GM18507 (cell line): ENCODE measurements around the gene UBALD1.

Source experiments
- DNase-seq: peaks from one replicate; pipeline ENCODE4 v3.0.0; 2011; ENCODE audit warnings: low read depth; ENCODE audit not compliant: insufficient read length; ENCODE audit errors: extremely low spot score
- FAIRE-seq: peaks from 2 replicates; lab custom pipeline; 2011; peaks lifted over from hg19 to GRCh38; lab: Jason Lieb, UNC

UBALD1 gene

DNA sequence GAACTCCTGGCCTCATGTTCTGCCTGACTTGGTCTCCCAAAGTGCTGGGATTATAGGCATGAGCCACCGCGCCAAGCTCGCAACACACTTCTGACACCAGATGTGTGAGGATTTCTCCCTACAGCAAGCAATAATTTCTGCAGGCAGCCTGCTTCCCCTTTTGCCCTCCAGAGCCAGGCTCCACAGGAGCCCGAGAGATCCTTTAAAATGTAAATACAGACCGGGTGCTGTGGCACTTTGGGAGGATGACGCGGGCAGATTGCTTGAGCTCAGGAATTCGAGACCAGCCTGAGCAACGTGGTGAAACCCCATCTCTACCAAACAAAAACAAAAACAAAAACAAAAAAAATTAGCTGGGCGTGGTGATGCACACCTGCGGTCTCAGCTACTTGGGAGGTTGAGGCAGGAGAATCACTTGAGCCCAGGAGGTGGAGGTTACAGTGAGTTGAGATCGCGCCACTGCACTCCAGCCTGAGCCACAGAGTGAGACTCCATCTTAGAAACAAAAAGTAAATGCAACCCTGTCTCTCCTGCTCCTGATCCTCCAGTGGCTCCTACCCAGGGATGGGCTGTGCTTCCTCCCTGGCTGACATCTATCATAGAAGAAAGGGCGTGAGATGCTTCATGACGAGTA is 43.9 kb downstream of the UBALD1 start:
- DNase-seq, result no peak
- FAIRE-seq, result no peak

DNA sequence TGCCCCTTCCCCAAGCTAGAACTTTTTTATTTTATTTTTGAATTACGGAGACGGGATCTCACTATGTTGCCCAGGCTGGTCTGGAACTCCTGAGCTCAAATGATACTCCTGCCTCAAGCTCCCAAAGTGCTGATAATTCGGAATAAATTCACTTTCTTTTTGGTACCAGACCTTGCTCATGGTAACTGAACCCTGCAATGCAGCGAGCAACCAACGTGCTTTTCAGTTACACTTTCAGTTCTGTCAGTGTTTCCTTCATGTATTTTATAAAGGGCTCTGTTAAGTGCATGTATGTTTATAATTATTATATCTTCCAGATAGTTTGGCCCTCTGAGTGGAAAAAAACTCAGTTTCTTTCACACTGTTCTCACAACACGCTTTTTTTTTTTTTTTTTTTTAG is 44.6 kb downstream of the UBALD1 start:
- FAIRE-seq (peak; percentile 9), DNase-seq (no peak)

DNA sequence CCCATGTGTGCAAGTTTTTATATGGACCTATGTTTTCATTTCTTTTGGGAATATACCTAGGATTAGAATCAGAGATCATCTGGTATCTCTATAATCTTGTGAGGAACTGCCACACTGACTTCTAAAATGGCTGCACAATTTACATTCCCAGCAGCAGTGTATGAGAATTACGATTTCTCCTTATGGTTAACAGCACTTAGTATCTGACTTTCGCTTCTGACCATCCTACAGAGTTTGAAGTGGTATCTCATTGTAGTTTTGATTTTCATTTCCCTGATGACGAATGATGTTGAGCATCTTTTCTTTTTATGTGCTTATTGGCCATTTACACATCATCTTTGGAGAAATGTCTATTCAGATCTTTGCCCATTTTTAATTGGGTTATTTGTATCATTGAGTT is 48.5 kb downstream of the UBALD1 start:
- FAIRE-seq, result peak; percentile 56
- no peak for DNase-seq

DNA sequence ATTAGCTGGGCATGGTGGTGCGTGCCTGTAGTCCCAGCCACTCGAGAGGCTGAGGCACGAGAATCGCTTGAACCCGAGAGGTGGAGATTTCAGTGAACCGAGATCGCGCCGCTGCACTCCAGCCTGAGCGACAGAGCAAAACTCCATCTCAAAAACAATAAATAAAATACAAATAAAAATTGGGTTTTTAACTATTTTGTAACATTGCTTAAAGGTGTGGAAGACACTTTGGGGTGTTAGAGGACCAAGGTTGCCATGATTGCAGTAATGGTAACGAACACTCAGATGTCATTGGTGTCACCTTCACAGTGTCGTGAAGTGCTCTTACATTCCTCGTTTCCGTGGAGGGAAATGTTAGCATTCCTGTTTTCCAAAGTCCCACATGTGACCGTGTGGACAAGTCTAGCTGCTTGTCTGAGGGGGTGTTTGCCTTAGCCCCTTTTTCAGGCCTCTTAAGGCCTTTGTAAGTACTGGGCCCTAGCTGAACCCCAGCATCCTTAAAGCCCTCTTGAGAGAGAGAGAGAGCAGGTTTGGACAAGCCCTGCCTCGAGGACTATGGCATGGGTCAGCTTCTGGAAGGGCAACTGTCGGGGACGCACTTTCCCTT is 49.9 kb downstream of the UBALD1 start:
- DNase-seq, result no peak
- FAIRE-seq, result no peak

DNA sequence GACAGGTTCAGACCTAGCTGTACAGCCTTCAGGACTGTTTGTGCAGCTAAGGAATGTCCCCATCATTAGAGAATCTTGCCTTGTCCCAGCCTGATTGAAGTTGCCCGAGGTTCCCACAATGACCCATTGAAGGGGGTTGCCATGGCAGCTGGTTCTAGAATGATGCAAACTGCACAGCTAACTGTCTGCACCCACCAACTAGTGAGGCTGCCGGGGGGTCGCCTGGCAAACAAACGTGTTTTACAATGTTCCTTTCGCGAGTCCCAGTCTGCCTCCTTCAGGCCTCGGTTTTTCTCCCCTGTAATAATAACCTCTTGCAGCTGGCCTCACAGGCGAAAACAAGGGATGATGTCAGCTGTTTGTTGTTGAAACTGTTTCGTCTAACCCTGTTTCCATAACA is 53.1 kb downstream of the UBALD1 start:
- no peak for DNase-seq
- FAIRE-seq, result no peak
